GM12878 (cell line): ENCODE data around the gene DDIT4.
"Not testable (repeated sequence)": the region's sequence is repeated elsewhere in the genome, so short reads cannot be mapped to it uniquely, and the experiment has no call there.

Experiments
- DPF2 ChIP-seq: fragments of 450-650 bp; IDR thresholded peaks from 2 replicates; pipeline ENCODE4 v1.6.1; 2017; ENCODE audit warnings: mild to moderate bottlenecking
- POLR2AphosphoS5 ChIP-seq: IDR thresholded peaks from 2 replicates; pipeline ENCODE4 v1.6.1; 2011; ENCODE audit warnings: mild to moderate bottlenecking, low read length, inconsistent platforms
- TAF1 ChIP-seq: IDR thresholded peaks from 2 replicates; pipeline ENCODE4 v1.6.1; 2011; ENCODE audit warnings: mild to moderate bottlenecking, low read depth, low read length, borderline replicate concordance
- USF2 ChIP-seq: IDR thresholded peaks from 2 replicates; pipeline ENCODE4 v1.6.1; 2011; ENCODE audit warnings: low read depth, low read length, improper control_type of control experiment, borderline replicate concordance

DNA sequence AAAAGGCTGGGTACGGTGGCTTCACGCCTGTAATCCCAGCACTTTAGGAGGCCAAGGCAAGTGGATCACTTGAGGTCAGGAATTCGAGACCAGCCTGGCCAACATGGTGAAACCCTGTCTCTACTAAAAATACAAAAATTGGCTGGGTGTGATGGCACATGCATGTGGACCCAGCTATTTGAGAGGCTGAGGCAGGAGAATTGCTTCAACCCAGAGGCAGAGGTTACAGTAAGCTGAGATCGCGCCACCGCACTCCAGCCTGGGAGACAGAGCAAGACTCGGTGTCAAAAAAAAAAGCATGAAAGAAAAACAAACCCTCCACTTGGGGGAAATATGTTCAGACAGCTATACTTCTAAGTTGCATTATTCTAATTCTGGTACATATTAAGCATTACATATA is 5.9 kb downstream of the DDIT4 start:
- TF ChIP-seq TAF1, DPF2, POLR2AphosphoS5, USF2: not testable (repeated sequence)
